Upper lobe of left lung (tissue), 6 donors: Measurements from ENCODE around the gene KCNAB1. TPM values are rescaled to one million over a fixed set of nuclear protein-coding genes. Genes with fewer than 3 reads are reported as not detected.

ENCODE experiments used
- ATAC-seq, 2 donors: fragments of 200-7000 bp; cut with Tn5 transposase; one replicate each; pipeline ENCODE4 v1.9.1; 2022; ENCODE audit warnings: mild to moderate bottlenecking in 2 of 2, moderate library complexity in 2 of 2; ENCODE audit not compliant: low FRiP score in 2 of 2
- DNase-seq, 2 donors: peaks; one replicate each; pipeline ENCODE4 v3.0.0-alpha.2; 2019 to 2020
- H3K27ac ChIP-seq, 4 donors: fragments of 200-600 bp; sonication (generic); one replicate each; pipeline ENCODE4 v1.5.1; 2016 to 2019
- H3K27me3 ChIP-seq, 4 donors: fragments of 200-600 bp; sonication (generic); one replicate each; pipeline ENCODE4 v1.5.1; 2017 to 2019
- H3K36me3 ChIP-seq, 4 donors: fragments of 200-600 bp; sonication (generic); one replicate each; pipeline ENCODE4 v1.5.1; 2016 to 2019
- H3K4me1 ChIP-seq, 4 donors: fragments of 200-600 bp; sonication (generic); one replicate each; pipeline ENCODE4 v1.5.1; 2018 to 2019
- H3K4me3 ChIP-seq, 4 donors: fragments of 200-600 bp; sonication (generic); one replicate each; pipeline ENCODE4 v1.5.1; 2017 to 2019; ENCODE audit warnings: mild to moderate bottlenecking in 2 of 4, moderate library complexity in 1 of 4
- H3K9me3 ChIP-seq, 4 donors: fragments of 200-600 bp; sonication (generic); one replicate each; pipeline ENCODE4 v1.5.1; 2018 to 2019
- EP300 ChIP-seq, 4 donors: sonication (generic); formaldehyde crosslinking; IDR thresholded peaks; one replicate each; pipeline ENCODE4 v1.5.1; 2017; ENCODE audit warnings: antibody characterized with exemption in 4 of 4, control low read depth in 2 of 4
- POLR2A ChIP-seq, 4 donors: fragments of 450-650 bp; IDR thresholded peaks; one replicate each; pipeline ENCODE4 v1.5.1; 2016 to 2017; ENCODE audit warnings: antibody characterized with exemption in 4 of 4, mild to moderate bottlenecking in 2 of 4
- POLR2AphosphoS5 ChIP-seq, 2 donors: sonication (generic); formaldehyde crosslinking; IDR thresholded peaks; one replicate each; pipeline ENCODE4 v1.5.1; 2017; ENCODE audit warnings: antibody characterized with exemption in 2 of 2
- WGBS, 2 donors: methylation state at CpG; one replicate each; pipeline ENCODE4 v1.1.5; 2017 to 2018; 5-methylcytosine and 5-hydroxymethylcytosine counted together
- total RNA-seq, 6 donors: library from RNA; depleted of rRNA in 4 of 6; stranded (reverse); fragments of >200 nt in 4 of 6; gene quantifications; one replicate each; pipeline versions ENCODE4 v1.1.0 to v1.2.1, GENCODE V29; 2016 to 2021
- TF ChIP-seq, protein P1 (sequence below), 6 experiments: fragments of 450-650 bp in 4 of 6; fragments of 200-600 bp in 2 of 6; sonication (generic) in 2 of 6; IDR thresholded peaks; one replicate each; pipeline ENCODE4 v1.5.1; 2016 to 2019; ENCODE audit warnings: antibody characterized with exemption in 6 of 6
- donor health status: DM: no; HTN: no; CAD: no; lungs with moderate emphysema.
- donor health status: DM: no; HTN: yes; CAD: no; lungs with severe emphysema.

Gene KCNAB1
- total RNA-seq, 6 donors from 2014 or later = 0.79 to 5.2 (median 3.0) TPM

DNA sequence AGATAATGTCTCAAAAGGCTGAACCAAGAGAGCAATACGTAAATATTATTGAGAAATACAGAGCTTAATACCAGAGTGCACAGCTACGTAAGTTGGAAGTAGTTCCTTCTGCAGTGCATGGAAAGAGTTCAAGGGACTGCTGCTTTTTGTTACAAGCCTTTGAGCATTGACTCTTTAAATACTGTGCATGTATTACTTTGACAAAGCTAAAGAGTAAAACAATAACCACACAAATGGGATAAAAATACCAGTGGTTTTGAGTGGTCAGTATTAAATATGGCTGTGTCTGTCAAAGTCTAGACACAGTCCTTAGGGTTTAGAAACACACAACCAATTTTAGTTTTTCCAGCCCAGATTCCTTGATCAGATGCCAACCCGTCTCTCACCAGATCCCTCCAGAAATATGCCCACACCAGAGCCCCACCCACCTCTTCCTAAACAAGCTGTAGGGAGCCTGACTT, 372.5 kb downstream of the KCNAB1 start:
- H3K27ac ChIP-seq = no peak overlapping the region
- H3K9me3 ChIP-seq = no peaks in the 10 kb centered on the region
- no peaks in the 10 kb centered on the region for H3K27me3 ChIP-seq
- no peak overlapping the region for H3K4me3 ChIP-seq
- WGBS, 2 donors = 67 to 75% methylated on average over 3 of the region's 3 CpGs
- H3K36me3 ChIP-seq = no peaks in the 10 kb centered on the region
- TF ChIP-seq POLR2AphosphoS5 (IDR thresholded peaks at IDR 0.05) = no peak
- TF ChIP-seq, protein P1, sequence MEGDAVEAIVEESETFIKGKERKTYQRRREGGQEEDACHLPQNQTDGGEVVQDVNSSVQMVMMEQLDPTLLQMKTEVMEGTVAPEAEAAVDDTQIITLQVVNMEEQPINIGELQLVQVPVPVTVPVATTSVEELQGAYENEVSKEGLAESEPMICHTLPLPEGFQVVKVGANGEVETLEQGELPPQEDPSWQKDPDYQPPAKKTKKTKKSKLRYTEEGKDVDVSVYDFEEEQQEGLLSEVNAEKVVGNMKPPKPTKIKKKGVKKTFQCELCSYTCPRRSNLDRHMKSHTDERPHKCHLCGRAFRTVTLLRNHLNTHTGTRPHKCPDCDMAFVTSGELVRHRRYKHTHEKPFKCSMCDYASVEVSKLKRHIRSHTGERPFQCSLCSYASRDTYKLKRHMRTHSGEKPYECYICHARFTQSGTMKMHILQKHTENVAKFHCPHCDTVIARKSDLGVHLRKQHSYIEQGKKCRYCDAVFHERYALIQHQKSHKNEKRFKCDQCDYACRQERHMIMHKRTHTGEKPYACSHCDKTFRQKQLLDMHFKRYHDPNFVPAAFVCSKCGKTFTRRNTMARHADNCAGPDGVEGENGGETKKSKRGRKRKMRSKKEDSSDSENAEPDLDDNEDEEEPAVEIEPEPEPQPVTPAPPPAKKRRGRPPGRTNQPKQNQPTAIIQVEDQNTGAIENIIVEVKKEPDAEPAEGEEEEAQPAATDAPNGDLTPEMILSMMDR (IDR thresholded peaks at IDR 0.05) = no peak
- TF ChIP-seq EP300 (IDR thresholded peaks at IDR 0.05) = no peak
- TF ChIP-seq POLR2A (IDR thresholded peaks at IDR 0.05) = no peak
- DNase-seq = no peak
- no peaks in the 10 kb centered on the region for H3K4me1 ChIP-seq
- peak in 1 of 2 donors; percentile 51 for ATAC-seq

- no peaks in the 10 kb centered on the region for H3K36me3 ChIP-seq
- no peak for DNase-seq
- H3K4me1 ChIP-seq = no peaks in the 10 kb centered on the region
- H3K9me3 ChIP-seq = no peaks in the 10 kb centered on the region
- no peaks in the 10 kb centered on the region for H3K27me3 ChIP-seq
- TF ChIP-seq POLR2AphosphoS5 (IDR thresholded peaks at IDR 0.05) (no peak), EP300 (IDR thresholded peaks at IDR 0.05) (no peak), POLR2A (IDR thresholded peaks at IDR 0.05) (no peak)
- TF ChIP-seq, protein P1 (IDR thresholded peaks at IDR 0.05) = no peak
- H3K4me3 ChIP-seq = no peak overlapping the region
- 81 to 87% methylated on average over 3 of the region's 3 CpGs for WGBS, 2 donors
- ATAC-seq = no peak
- H3K27ac ChIP-seq = no peak overlapping the region
Observed at GRCh38 chr3:156493887-156494286, 373.5 kb downstream of the KCNAB1 start.

DNA sequence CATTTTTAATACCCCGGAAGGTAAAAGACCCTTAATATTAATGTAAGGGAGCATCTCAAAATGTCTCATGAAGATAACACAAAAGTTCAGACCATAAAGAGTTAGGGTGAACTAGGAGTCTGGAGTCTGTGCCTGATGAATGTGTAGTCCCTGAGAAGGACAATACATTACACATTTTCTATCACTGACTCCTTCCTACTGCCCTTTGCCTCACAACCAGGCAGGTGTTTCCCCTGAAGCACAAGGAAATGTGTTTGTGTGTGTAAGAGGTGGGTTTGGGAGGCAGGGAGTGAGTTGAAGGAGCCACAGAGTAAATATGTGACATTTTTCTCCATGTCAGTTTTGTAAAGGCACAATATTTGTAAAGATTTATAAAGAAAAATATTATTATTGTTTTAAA, 375.4 kb downstream of the KCNAB1 start:
- TF ChIP-seq EP300 (IDR thresholded peaks at IDR 0.05) = no peak
- TF ChIP-seq, protein P1 (IDR thresholded peaks at IDR 0.05) = no peak
- no peak for TF ChIP-seq POLR2A (IDR thresholded peaks at IDR 0.05)
- no peak for TF ChIP-seq POLR2AphosphoS5 (IDR thresholded peaks at IDR 0.05)
- 97 to 100% methylated on average over 1 of the region's 1 CpG for WGBS, 2 donors

DNA sequence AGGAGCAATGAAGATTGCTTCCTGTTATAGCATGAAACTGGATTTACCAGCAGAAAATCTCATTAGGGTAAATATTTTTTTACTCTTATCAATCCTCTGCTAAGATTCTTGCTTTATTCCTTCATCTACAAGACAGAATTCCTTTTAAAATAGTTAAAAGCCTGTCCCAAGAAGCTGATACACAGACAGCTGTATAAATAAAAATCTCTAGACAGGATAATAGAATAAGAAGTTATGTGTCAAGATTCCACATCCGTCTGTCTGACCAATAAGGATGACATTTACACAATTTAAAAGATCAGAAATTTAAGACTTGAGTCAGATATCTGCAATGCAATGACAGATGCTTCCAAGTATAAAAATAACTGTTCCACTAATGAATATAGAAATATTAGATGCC, 376.9 kb downstream of the KCNAB1 start:
- no peaks in the 10 kb centered on the region for H3K9me3 ChIP-seq
- DNase-seq (no peak), ATAC-seq (no peak)
- H3K27me3 ChIP-seq = no peaks in the 10 kb centered on the region
- H3K36me3 ChIP-seq = no peaks in the 10 kb centered on the region
- WGBS, 2 donors = 64 to 68% methylated on average over 1 of the region's 1 CpG
- no peak overlapping the region for H3K27ac ChIP-seq
- TF ChIP-seq POLR2AphosphoS5 (IDR thresholded peaks at IDR 0.05) (no peak), POLR2A (IDR thresholded peaks at IDR 0.05) (no peak), EP300 (IDR thresholded peaks at IDR 0.05) (no peak)
- TF ChIP-seq, protein P1 (IDR thresholded peaks at IDR 0.05) = no peak
- no peaks in the 10 kb centered on the region for H3K4me1 ChIP-seq
- no peak overlapping the region for H3K4me3 ChIP-seq

More for the DNA sequence above, 375.4 kb downstream of the KCNAB1 start:
- no peaks in the 10 kb centered on the region for H3K9me3 ChIP-seq
- ATAC-seq (no peak), DNase-seq (no peak)
- no peak overlapping the region for H3K27ac ChIP-seq
- H3K36me3 ChIP-seq = no peaks in the 10 kb centered on the region
- H3K27me3 ChIP-seq = no peaks in the 10 kb centered on the region
- no peak overlapping the region for H3K4me3 ChIP-seq
- H3K4me1 ChIP-seq = no peaks in the 10 kb centered on the region

DNA sequence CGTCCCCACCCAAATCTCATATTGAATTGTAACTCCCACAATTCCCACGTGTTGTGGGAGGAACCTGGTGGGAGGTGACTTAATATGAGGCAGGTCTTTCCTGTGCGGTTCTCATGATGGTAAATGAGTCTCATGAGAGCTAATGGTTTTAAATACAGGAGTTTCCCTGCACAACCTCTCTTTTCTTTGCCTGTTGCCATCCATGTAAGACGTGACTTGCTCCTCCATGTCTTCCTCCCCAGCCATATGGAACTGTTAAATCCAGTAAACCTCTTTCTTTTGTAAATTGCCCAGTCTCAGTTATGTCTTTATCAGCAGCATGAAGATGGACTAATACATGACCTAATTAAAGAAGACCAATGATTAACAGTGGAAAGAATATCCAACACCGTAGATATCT, 377.9 kb downstream of the KCNAB1 start:
- Histone ChIP-seq H3K27me3 (no peaks in the 10 kb centered on the region), H3K27ac (no peak overlapping the region), H3K36me3 (no peaks in the 10 kb centered on the region), H3K4me3 (no peak overlapping the region), H3K9me3 (no peaks in the 10 kb centered on the region), H3K4me1 (no peaks in the 10 kb centered on the region)
- TF ChIP-seq, protein P1 (IDR thresholded peaks at IDR 0.05) = no peak
- TF ChIP-seq POLR2AphosphoS5 (IDR thresholded peaks at IDR 0.05) (no peak), EP300 (IDR thresholded peaks at IDR 0.05) (no peak), POLR2A (IDR thresholded peaks at IDR 0.05) (no peak)
- DNase-seq (no peak), ATAC-seq (no peak)
- WGBS, 2 donors = 74 to 80% methylated on average over 5 of the region's 5 CpGs
